Stimulated activated CD4-positive, alpha-beta T cell treated with anti-CD3 and anti-CD28 coated beads, Interleukin-1b, Interleukin-23, amount 100 ng/mL, for 48 hours (primary cell): ENCODE data around the gene HLA-A.
"Not testable (repeated sequence)": the region's sequence is repeated elsewhere in the genome, so short reads cannot be mapped to it uniquely, and the experiment has no call there.

Source experiments
- DNase-seq: peaks from one replicate; pipeline ENCODE4 v3.0.0-alpha.2; 2020

Gene HLA-A

GRCh38 chr6:29942275-29943052 is at the start of gene HLA-A:
Gene HLA-A, plus strand, starts transcription at chr6:29942532. Its CDS starts 22 bp downstream, at chr6:29942554.
- DNase-seq: peak; percentile 94

DNA sequence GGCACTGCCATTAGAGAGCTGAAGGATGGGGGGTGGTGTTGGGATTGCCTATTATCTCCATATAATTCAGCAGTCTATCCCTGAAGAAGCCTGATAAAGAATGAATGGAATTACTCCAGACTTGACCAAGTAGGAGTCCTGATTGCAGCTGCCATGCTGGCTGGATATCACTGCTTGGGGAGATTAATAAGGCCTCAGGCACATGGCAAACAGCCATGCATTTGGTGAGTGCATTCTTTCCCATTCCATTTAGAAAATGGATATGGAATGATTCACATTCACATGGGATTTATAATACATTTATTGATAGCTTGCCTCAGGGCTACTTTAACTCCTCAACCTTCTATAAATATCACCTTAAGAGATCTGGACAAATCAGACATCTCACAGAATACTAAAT is 49.6 kb upstream of the HLA-A start:
- no peak for DNase-seq

GRCh38 chr6:29899281-29899680 is 43.1 kb upstream of the HLA-A start:
- no peak for DNase-seq

- DNase-seq: no peak
Measured at GRCh38 chr6:29905286-29905685, 37.0 kb upstream of the HLA-A start.

DNA sequence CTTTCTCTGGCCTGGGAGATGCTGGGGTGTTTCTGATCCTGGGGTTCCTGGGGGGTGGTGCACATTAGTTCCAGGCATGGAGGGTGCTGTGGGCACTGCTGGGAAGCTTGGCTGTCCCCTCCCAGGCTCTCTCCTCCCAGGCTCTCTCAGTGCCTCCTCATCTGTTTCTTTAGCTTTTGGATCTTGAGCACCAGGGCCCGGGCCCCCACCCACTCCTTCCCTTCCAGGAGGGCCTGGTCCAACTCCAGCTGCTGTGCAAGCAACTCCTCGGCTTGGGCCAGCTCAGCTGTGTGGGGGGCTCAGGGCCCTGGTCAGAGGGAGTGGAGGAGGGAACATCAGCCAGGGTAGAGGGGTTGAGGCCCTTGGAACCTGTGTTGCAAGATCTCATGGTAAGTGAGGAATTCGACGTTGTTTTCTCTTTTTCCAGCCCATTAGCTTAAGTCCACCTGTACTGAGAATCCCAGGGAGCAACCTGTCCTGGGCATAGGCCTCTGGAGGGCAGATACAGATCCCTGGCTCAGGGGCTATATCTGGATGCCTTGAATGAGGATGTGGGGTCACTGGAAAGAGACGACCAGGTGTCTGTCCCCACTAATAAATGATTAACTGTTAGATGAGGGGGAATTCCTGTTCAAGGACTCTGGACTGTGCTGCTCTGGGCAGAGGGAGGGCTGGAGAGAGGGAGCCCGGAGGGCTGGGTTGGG is 34.5 kb upstream of the HLA-A start:
- DNase-seq: no peak

DNA sequence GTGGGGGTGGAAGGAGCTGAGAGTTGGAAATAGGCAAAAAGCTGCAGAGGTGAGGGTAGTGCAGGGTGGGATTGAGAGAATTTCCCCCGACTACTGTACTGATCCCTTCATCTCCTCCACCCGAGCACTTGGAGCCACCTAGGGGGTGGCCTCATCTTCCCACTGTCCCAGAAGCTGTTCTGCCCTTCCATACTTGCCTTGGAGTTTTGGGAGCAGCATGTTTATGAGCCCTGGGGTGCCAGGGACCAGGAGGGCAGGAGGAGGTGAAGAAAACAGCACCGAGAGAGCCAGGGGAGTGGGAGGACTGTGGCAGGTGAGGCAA is 34.0 kb upstream of the HLA-A start:
- no peak for DNase-seq

DNA sequence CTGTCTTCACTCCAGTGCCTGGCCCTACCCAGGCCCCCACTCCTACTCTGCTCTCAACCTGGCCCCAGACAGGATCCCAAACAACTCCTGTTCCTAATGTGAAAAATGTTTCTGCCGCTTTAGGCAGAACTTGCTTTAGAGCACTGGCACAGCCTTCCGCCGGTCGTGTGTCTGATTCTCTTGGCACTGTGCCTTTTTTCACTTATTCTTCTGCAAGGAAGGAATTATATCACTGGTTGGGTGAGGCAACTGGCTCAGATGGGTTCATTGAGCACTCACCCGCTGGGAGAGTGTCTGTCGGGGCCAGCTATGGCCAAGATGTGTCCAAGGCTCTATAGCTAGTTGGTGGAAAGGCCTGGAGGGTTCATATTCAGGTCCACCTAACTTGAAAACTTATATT is 33.6 kb upstream of the HLA-A start:
- no peak for DNase-seq

GRCh38 chr6:29909985-29910384 is 32.3 kb upstream of the HLA-A start:
- no peak for DNase-seq

- DNase-seq: no peak
Measured at GRCh38 chr6:29912840-29913239, 29.5 kb upstream of the HLA-A start.

DNA sequence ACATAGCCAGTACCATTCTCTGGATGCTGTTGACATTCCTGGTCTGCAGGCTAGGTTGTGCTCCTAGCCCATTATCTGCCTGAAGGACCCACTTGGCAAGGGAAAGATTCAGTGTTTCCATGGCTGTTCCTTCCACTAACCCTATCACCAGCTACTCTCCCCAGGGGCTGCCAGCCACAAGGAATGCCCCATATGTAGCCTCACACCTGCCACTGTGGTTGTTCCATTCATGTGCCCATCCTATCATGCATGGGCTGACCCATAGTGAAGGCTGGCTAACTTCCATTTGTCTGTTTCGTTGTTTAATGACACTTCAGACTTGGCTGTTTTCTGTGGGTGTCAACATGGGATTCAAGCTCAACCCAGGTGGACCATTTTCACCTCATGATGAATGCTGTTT is 25.6 kb upstream of the HLA-A start:
- no peak for DNase-seq

GRCh38 chr6:29917857-29918256 is 24.5 kb upstream of the HLA-A start:
- DNase-seq: no peak

- no peak for DNase-seq
Measured at GRCh38 chr6:29919506-29920445, 22.6 kb upstream of the HLA-A start.

DNA sequence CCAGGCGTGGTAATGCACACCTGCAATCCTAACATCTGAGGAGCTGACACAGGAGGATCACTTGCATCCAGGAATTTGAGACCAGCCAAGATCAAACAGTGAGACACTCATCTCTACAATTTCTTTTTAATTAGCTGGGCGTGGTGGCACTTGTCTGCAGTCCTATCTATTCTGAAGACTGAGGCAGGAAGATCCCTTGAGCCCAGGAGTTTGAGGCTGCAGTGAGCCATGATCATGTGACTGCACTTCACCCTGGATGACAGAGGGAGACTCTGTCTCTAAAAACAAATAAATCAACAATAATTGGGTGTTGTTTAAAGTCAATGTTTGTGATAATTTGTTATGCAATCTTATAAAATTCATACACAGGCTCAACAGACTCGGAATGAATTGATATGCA is 18.0 kb upstream of the HLA-A start:
- no peak for DNase-seq

GRCh38 chr6:29924731-29925130 is 17.6 kb upstream of the HLA-A start:
- peak; percentile 34 for DNase-seq

GRCh38 chr6:29925321-29925720 is 17.0 kb upstream of the HLA-A start:
- DNase-seq: no peak

DNA sequence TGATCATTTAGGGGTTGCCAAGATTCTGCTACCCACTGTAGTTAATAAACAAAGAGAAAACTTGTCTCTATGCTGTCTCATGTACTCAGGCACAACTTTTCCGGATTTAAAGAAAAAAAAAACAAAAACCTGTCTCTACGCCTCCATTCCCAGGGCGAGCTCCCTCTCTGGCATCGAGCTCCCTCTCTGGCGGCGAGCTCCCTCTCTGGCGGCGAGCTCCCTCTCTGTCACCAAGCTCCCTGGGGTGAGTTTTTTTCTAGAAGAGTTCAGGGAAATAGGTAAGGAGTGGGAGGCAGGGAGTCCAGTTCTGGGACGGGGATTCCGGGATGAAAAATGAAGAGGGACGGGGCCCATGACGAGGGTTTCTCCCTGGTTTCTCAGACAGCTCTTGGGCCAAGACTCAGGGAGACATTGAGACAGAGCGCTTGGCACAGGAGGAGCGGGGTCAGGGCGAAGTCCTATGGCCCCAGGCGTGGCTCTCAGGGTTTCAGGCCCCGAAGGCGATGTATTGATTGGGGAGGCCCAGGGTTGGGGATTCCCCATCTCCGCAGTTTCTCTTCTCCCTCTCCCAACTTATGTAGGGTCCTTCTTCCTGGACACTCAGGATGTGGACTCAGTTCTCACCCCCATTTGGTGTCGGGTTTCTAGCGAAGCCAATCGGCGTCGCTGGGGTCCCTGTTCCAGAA is 16.5 kb upstream of the HLA-A start:
- no peak for DNase-seq

DNA sequence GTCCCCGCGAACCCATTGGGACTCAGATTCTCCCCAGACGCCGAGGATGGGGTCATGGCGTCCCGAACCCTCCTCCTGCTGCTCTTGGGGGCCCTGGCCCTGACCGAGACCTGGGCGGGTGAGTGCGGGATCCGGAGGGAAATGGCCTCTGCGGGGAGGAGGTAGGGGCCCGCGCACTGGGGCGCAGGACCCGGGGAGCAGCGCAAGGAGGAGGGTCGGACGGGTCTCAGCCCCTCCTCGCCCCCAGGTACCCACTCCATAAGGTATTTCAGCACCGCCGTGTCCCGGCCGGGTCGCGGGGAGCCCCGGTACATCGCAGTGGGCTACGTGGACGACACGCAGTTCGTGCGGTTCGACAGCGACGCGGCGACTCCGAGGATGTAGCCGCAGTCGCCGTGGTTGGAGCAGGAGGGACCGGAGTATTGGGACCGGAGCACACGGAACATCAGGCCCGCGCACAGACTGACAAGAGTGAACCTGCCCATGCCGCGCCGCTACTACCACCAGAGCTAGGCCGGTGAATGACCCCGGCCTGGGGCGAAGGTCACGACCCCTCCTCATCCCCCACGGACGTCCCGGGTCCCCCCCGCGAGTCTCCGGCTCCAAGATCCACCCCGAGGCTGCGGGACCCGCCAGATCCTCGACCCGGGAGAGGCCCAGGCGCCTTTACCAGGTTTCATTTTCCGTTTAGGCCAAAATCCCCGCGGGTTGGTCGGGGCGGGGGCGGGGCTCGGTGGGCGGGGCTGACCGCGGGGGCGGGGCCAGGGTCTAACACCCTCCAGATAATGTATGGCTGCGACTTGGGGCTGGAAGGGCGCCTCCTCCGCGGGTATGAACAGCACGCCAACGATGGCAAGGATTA is 15.7 kb upstream of the HLA-A start:
- DNase-seq: peak; percentile 86

DNA sequence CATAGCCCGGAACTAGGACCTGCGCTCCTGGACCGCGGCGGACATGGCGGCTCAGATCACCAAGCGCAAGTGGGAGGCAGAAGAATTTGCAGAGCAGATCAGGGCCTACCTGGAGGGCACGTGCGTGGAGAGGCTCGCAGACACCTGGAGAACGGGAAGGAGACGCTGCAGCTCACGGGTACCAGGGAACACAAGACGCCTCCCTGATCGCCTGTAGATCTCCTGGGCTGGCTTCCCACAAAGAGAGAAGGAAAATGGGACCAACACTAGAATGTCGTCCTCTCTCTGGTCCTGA is 15.1 kb upstream of the HLA-A start:
- DNase-seq: no peak

DNA sequence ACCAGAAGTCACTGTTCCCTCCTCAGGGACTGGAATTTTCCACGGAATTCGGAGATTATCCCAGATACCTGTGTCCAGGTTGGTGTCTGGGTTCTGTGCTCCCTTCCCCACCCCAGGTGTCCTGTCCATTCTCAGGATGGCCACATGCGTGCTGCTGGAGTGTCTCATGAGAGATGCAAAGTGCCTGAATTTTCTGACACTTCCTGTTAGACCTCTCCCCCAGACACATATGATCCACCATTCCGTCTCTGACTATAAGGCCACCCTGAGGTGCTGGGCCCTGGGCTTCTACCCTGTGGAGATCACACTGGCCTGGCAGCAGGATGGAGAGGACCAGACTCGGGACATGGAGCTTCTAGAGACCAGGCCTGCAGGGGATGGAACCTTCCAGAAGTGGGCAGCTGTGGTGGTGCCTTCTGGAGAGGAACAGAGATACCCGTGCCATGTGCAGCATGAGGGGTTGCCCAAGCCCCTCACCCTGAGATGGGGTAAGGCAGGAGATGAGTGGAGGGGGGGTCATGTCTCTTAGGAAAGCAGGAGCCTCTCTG is 14.4 kb upstream of the HLA-A start:
- DNase-seq: no peak

DNA sequence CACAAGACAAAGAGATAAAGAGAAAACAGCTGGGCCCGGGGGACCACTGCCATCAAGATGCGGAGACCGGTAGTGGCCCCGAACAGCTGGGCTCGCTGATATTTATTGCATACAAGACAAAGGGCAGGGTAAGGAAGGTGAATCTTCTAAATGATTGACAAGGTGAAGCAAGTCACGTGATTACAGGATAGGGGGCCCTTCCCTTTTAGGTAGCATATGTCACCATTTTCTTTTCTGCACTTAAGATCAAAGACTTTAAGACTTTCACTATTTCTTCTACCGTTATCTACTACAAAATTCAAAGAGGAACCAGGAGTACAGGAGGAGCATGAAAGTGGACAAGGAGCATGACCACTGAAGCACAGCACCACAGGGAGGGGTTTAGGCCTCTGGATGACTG is 12.3 kb upstream of the HLA-A start:
- not testable (repeated sequence) for DNase-seq

DNA sequence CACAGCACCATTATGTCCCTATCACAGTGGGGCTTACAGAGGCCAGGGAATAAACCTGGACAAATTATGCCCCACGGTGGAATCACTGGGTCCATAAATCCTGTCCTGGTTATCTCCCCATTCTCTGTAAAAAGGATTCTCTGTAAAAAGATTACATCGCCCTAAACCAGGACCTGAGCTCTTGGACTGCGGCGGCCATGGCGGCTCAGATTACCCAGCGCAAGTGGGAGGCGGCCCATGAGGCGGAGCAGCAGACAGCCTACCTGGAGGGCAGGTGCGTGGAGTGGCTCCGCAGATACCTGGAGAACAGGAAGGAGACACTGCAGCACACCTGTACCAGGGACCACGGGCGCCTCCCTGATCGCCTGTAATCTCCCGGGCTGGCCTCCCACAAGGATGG is 8.4 kb upstream of the HLA-A start:
- DNase-seq: no peak
